Fibroblast of lung (primary cell): ENCODE measurements around the gene RIF1. TPM values are rescaled to one million over a fixed set of nuclear protein-coding genes. Genes with fewer than 3 reads are reported as not detected.
A peak's percentile ranks its signal among the peaks of the same experiment; 100 is the strongest.

Source experiments
- DNase-seq, 2 donors: peaks; one replicate each; pipeline versions ENCODE4 v3.0.0 to v3.0.0-alpha.2; 2010; ENCODE audit warnings: low read depth in 2 of 2
- H2AFZ ChIP-seq: 2 replicates; pipeline ENCODE4 v1.5.1; 2012; ENCODE audit warnings: low read length, control low read depth, inconsistent platforms
- H3K27ac ChIP-seq: 2 replicates; pipeline ENCODE4 v1.5.1; 2011; ENCODE audit warnings: low read length, control low read depth; ENCODE audit not compliant: insufficient read depth
- H3K27me3 ChIP-seq: 2 replicates; pipeline ENCODE4 v1.5.1; 2011; ENCODE audit warnings: mild to moderate bottlenecking, low read length; ENCODE audit not compliant: control insufficient read depth, insufficient read depth
- H3K36me3 ChIP-seq: 2 replicates; pipeline ENCODE4 v1.5.1; 2011; ENCODE audit warnings: low read length; ENCODE audit not compliant: control insufficient read depth, insufficient read depth
- H3K4me1 ChIP-seq: 2 replicates; pipeline ENCODE4 v1.5.1; 2011; ENCODE audit warnings: low read length; ENCODE audit not compliant: control insufficient read depth, insufficient read depth; ENCODE audit errors: extremely low read depth
- H3K4me2 ChIP-seq: 2 replicates; pipeline ENCODE4 v1.5.1; 2011; ENCODE audit warnings: low read length, control low read depth; ENCODE audit not compliant: insufficient read depth; ENCODE audit errors: extremely low read depth
- H3K4me3 ChIP-seq, 4 experiments: fragments of 200-600 bp in 1 of 4; sonication (generic) in 1 of 4; replicated peaks in 1 of 4; 2 replicates each; pipeline ENCODE4 v1.5.1; 2011 to 2016; ENCODE audit warnings: low read length in 4 of 4, low read depth in 3 of 4, mild to moderate bottlenecking in 3 of 4, control low read depth in 2 of 4, inconsistent platforms in 1 of 4, mixed read lengths in 1 of 4; ENCODE audit not compliant: insufficient read depth in 1 of 4; ENCODE audit errors: control extremely low read depth in 1 of 4
- H3K79me2 ChIP-seq: 2 replicates; pipeline ENCODE4 v1.5.1; 2012; ENCODE audit warnings: mild to moderate bottlenecking, low read length, inconsistent platforms; ENCODE audit not compliant: control insufficient read depth, insufficient read depth
- H3K9ac ChIP-seq: 2 replicates; pipeline ENCODE4 v1.5.1; 2011; ENCODE audit warnings: mild to moderate bottlenecking, low read length, control low read depth; ENCODE audit not compliant: insufficient read depth
- H3K9me3 ChIP-seq: 2 replicates; pipeline ENCODE4 v1.5.1; 2012; ENCODE audit warnings: low read depth, low read length; ENCODE audit not compliant: control insufficient read depth, insufficient read depth
- H4K20me1 ChIP-seq: 2 replicates; pipeline ENCODE4 v1.5.1; 2011; ENCODE audit warnings: low read length; ENCODE audit not compliant: control insufficient read depth, insufficient read depth; ENCODE audit errors: extremely low read depth
- CTCF ChIP-seq, 2 donors: IDR thresholded peaks in 1 of 2; conservative IDR thresholded peaks in 1 of 2; 1 replicate in 1 of 2; 2 replicates in 1 of 2; pipeline ENCODE4 v1.5.1; 2011 to 2012; ENCODE audit warnings: low read length in 2 of 2, control low read depth in 1 of 2, inconsistent platforms in 1 of 2, low read depth in 1 of 2, mild to moderate bottlenecking in 1 of 2
- EZH2 ChIP-seq: IDR thresholded peaks from 2 replicates; pipeline ENCODE4 v1.5.1; 2012; ENCODE audit warnings: low read length, control low read depth, mild to moderate bottlenecking; ENCODE audit errors: missing control alignments
- polyA plus RNA-seq, 2 donors: library from polyadenylated mRNA; depleted of rRNA in 1 of 2; stranded (reverse) in 1 of 2; unstranded in 1 of 2; fragments of >200 nt; gene quantifications; 2 replicates each; pipeline ENCODE4 v1.2.1, GENCODE V29; 2011 to 2012; ENCODE audit warnings: missing spikeins in 1 of 2
- total RNA-seq: library from RNA; depleted of rRNA; stranded (reverse); fragments of >200 nt; gene quantifications from 2 replicates; pipeline ENCODE4 v1.2.1, GENCODE V29; 2014

The RIF1 gene
- total and polyA plus RNA-seq, 2 donors (not counting 1 experiment from before 2014, with no cell fraction given): 14.8 to 36.5 TPM

- H3K4me3 ChIP-seq: no peak overlapping the region
- H3K4me1 ChIP-seq: no peaks in the 10 kb centered on the region
- TF ChIP-seq EZH2: no peak
- no peak for TF ChIP-seq CTCF (conservative IDR thresholded peaks at IDR 0.05 in 1 of 2, IDR thresholded peaks at IDR 0.05 in 1 of 2; ENCODE audit: low read depth in 1 of 2, low read length in 2 of 2)
- H3K36me3 ChIP-seq: no peaks in the 10 kb centered on the region
- no peak overlapping the region for H3K4me2 ChIP-seq
- no peak overlapping the region for H3K9ac ChIP-seq
- H3K27ac ChIP-seq: no peak overlapping the region
- no peaks in the 10 kb centered on the region for H3K9me3 ChIP-seq
- no peak overlapping the region for H2AFZ ChIP-seq
- H3K79me2 ChIP-seq: no peaks in the 10 kb centered on the region
- no peaks in the 10 kb centered on the region for H4K20me1 ChIP-seq
- no peaks in the 10 kb centered on the region for H3K27me3 ChIP-seq
- no peak for DNase-seq
These were observed 98.8 kb downstream of the RIF1 start for GRCh38 chr2:151508519-151508918.

- no peak for TF ChIP-seq CTCF (conservative IDR thresholded peaks at IDR 0.05 in 1 of 2, IDR thresholded peaks at IDR 0.05 in 1 of 2; ENCODE audit: low read depth in 1 of 2, low read length in 2 of 2)
- TF ChIP-seq EZH2: no peak
- no peak overlapping the region for H3K4me2 ChIP-seq
- no peaks in the 10 kb centered on the region for H3K79me2 ChIP-seq
- no peaks in the 10 kb centered on the region for H3K27me3 ChIP-seq
- no peak overlapping the region for H2AFZ ChIP-seq
- no peaks in the 10 kb centered on the region for H3K4me1 ChIP-seq
- H3K27ac ChIP-seq: no peak overlapping the region
- H3K4me3 ChIP-seq: no peak overlapping the region
- no peaks in the 10 kb centered on the region for H3K9me3 ChIP-seq
- H3K36me3 ChIP-seq: no peaks in the 10 kb centered on the region
- H3K9ac ChIP-seq: no peak overlapping the region
- H4K20me1 ChIP-seq: no peaks in the 10 kb centered on the region
- peak; percentile 8 to 13 for DNase-seq
These were observed 109.1 kb downstream of the RIF1 start for GRCh38 chr2:151518802-151519201.

- no peak for DNase-seq
- no peak overlapping the region for H2AFZ ChIP-seq
- TF ChIP-seq EZH2: no peak
- no peak for TF ChIP-seq CTCF (conservative IDR thresholded peaks at IDR 0.05 in 1 of 2, IDR thresholded peaks at IDR 0.05 in 1 of 2; ENCODE audit: low read depth in 1 of 2, low read length in 2 of 2)
These were observed 111.3 kb downstream of the RIF1 start for GRCh38 chr2:151520976-151521375.

More at GRCh38 chr2:151520976-151521375, 111.3 kb downstream of the RIF1 start:
- Histone ChIP-seq H4K20me1 (no peaks in the 10 kb centered on the region), H3K4me1 (no peaks in the 10 kb centered on the region), H3K9me3 (no peaks in the 10 kb centered on the region), H3K4me3 (no peak overlapping the region), H3K27me3 (no peaks in the 10 kb centered on the region), H3K27ac (no peak overlapping the region), H3K4me2 (no peak overlapping the region), H3K9ac (no peak overlapping the region), H3K79me2 (no peaks in the 10 kb centered on the region), H3K36me3 (no peaks in the 10 kb centered on the region)
